Measurements from ENCODE around the gene TPPP. TPM values are rescaled to one million over a fixed set of nuclear protein-coding genes. Genes with fewer than 3 reads are reported as not detected.

Gene TPPP
- total and polyA plus RNA-seq, 2 donors (not counting 1 experiment from before 2014, with no cell fraction given) = 0.06 TPM; not detected in 1

DNA sequence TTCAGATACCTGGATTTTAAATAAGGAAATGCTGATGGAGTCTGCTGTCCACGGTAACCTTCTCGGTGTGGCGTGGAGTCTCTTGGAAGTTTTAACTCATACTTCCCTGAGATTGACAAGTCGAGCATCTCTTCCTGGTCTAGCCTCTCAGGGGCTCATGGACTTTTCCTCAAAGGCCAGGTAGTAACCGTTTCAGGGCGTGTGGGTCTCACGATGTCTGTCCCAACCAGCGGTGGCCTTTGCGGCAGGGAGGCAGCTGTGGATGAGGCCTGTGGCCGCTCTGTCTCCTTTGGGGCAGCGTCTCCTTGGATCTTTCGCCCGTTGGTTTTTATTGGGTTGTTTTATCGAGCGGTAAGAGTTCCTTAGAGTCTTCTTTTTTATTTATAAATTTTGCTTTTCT, 48.2 kb downstream of the TPPP start:
- TF ChIP-seq, protein P1, sequence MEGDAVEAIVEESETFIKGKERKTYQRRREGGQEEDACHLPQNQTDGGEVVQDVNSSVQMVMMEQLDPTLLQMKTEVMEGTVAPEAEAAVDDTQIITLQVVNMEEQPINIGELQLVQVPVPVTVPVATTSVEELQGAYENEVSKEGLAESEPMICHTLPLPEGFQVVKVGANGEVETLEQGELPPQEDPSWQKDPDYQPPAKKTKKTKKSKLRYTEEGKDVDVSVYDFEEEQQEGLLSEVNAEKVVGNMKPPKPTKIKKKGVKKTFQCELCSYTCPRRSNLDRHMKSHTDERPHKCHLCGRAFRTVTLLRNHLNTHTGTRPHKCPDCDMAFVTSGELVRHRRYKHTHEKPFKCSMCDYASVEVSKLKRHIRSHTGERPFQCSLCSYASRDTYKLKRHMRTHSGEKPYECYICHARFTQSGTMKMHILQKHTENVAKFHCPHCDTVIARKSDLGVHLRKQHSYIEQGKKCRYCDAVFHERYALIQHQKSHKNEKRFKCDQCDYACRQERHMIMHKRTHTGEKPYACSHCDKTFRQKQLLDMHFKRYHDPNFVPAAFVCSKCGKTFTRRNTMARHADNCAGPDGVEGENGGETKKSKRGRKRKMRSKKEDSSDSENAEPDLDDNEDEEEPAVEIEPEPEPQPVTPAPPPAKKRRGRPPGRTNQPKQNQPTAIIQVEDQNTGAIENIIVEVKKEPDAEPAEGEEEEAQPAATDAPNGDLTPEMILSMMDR (IDR thresholded peaks at IDR 0.05) = no peak
- no peak for TF ChIP-seq EZH2 (IDR thresholded peaks at IDR 0.05; ENCODE audit: borderline replicate concordance, insufficient read depth, low read depth, low read length, poor library complexity, severe bottlenecking)
- Histone ChIP-seq H3K9ac (ENCODE audit: low read length) (no peak overlapping the region), H3K4me3 (ENCODE audit: control extremely low read depth in 1 of 5, extremely low read depth in 1 of 5, insufficient read depth in 1 of 5, low read depth in 2 of 5, low read length in 4 of 5) (no peak overlapping the region), H3K4me1 (ENCODE audit: control insufficient read depth in 2 of 2, insufficient read depth in 2 of 2, low read length in 2 of 2) (peaks cover 10 to 16% of the 10 kb centered on the region in 2 donors), H3K79me2 (ENCODE audit: control insufficient read depth, insufficient read depth, low read length) (no peaks in the 10 kb centered on the region), H3K27me3 (replicated peaks in 1 of 4; ENCODE audit: control extremely low read depth in 1 of 4, control insufficient read depth in 3 of 4, insufficient read depth in 4 of 4, low read length in 3 of 4) (no peaks in the 10 kb centered on the region), H3K36me3 (replicated peaks in 1 of 2; ENCODE audit: control extremely low read depth in 1 of 2, control insufficient read depth in 1 of 2, extremely low read depth in 1 of 2, insufficient read depth in 2 of 2, low read length in 1 of 2) (peaks cover 0 to 25% of the 10 kb centered on the region in 2 experiments), H2AFZ (ENCODE audit: insufficient read depth, low read depth, low read length, poor library complexity, severe bottlenecking) (no peak overlapping the region), H3K4me2 (replicated peaks; ENCODE audit: low read depth, low read length, poor library complexity, severe bottlenecking) (no peak overlapping the region), H3K9me3 (ENCODE audit: control extremely low read depth in 1 of 3, control insufficient read depth in 2 of 3, insufficient read depth in 1 of 3, low read length in 2 of 3) (peaks cover 0 to 10% (median 0%) of the 10 kb centered on the region in 3 donors), H4K20me1 (ENCODE audit: control insufficient read depth, insufficient read depth, low read length, poor library complexity, severe bottlenecking) (no peaks in the 10 kb centered on the region), H3K27ac (ENCODE audit: low read length in 2 of 2) (no peak overlapping the region)
- ChIA-PET CTCF (no interaction called here), POLR2A (interaction anchor here (0.7 kb wide), 1 partner anchor 251 kb away, joined by 5 read pairs; no protein-coding TSS in a partner anchor)
- intact Hi-C loops (cut with micrococcal nuclease) = no loop called here
- H3K9me3 Mint-ChIP-seq (ENCODE audit: insufficient read depth) = no peaks in the 10 kb centered on the region
- 98% methylated on average over 10 of the region's 15 CpGs for WGBS (ENCODE audit: insufficient coverage)
- no peaks in the 10 kb centered on the region for H3K27me3 Mint-ChIP-seq
- ATAC-seq (ENCODE audit: low read depth) (no peak), DNase-seq (no peak)
- peaks cover 17% of the 10 kb centered on the region for H3K4me1 Mint-ChIP-seq
- H3K27ac Mint-ChIP-seq = no peak overlapping the region
- H3K4me3 Mint-ChIP-seq = no peak overlapping the region

DNA sequence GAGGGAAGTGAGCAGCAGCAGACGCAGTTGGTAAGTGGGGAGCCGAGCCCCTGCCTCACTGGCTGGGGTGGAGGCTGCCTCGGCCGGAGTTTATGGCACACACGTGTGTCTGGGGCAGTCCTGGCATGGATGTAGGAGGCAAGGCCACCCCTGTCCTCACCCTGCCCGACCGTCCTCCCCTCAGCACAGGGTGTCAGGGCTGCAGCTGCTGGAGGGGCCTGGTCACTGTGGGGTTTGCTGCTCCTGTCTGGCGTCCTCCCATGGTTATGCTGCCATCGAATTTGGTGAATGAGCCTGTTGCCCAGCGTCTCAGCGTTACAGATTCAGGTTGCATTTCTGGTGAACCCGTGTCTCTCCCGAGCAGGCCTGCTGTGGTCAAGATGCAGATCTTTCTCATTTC, 48.6 kb downstream of the TPPP start:
- 93% methylated on average over 10 of the region's 13 CpGs for WGBS (ENCODE audit: insufficient coverage)

More for the DNA sequence above, 48.6 kb downstream of the TPPP start:
- peaks cover 17% of the 10 kb centered on the region for H3K4me1 Mint-ChIP-seq
- peaks cover 0 to 6% (median 0%) of the 10 kb centered on the region in 3 donors for H3K9me3 ChIP-seq (ENCODE audit: control extremely low read depth in 1 of 3, control insufficient read depth in 2 of 3, insufficient read depth in 1 of 3, low read length in 2 of 3)
- H3K27ac Mint-ChIP-seq = no peak overlapping the region
- no peak overlapping the region for H3K9ac ChIP-seq (ENCODE audit: low read length)
- H3K4me3 Mint-ChIP-seq = peak overlapping the region; percentile 59
- no peaks in the 10 kb centered on the region for H3K27me3 ChIP-seq (replicated peaks in 1 of 4; ENCODE audit: control extremely low read depth in 1 of 4, control insufficient read depth in 3 of 4, insufficient read depth in 4 of 4, low read length in 3 of 4)
- CTCF ChIA-PET = no interaction called here
- no peak overlapping the region for H2AFZ ChIP-seq (ENCODE audit: insufficient read depth, low read depth, low read length, poor library complexity, severe bottlenecking)
- H3K79me2 ChIP-seq (ENCODE audit: control insufficient read depth, insufficient read depth, low read length) = no peaks in the 10 kb centered on the region
- POLR2A ChIA-PET = no interaction called here
- H3K4me1 ChIP-seq (ENCODE audit: control insufficient read depth in 2 of 2, insufficient read depth in 2 of 2, low read length in 2 of 2) = peaks cover 10 to 16% of the 10 kb centered on the region in 2 donors
- no peaks in the 10 kb centered on the region for H3K27me3 Mint-ChIP-seq
- peaks cover 0 to 26% of the 10 kb centered on the region in 2 experiments for H3K36me3 ChIP-seq (replicated peaks in 1 of 2; ENCODE audit: control extremely low read depth in 1 of 2, control insufficient read depth in 1 of 2, extremely low read depth in 1 of 2, insufficient read depth in 2 of 2, low read length in 1 of 2)
- no peak for DNase-seq
- no peak for TF ChIP-seq EZH2 (IDR thresholded peaks at IDR 0.05; ENCODE audit: borderline replicate concordance, insufficient read depth, low read depth, low read length, poor library complexity, severe bottlenecking)
- TF ChIP-seq, protein P1 (IDR thresholded peaks at IDR 0.05) = no peak
- H3K4me3 ChIP-seq (ENCODE audit: control extremely low read depth in 1 of 5, extremely low read depth in 1 of 5, insufficient read depth in 1 of 5, low read depth in 2 of 5, low read length in 4 of 5) = no peak overlapping the region
- no peak overlapping the region for H3K27ac ChIP-seq (ENCODE audit: low read length in 2 of 2)
- H3K4me2 ChIP-seq (replicated peaks; ENCODE audit: low read depth, low read length, poor library complexity, severe bottlenecking) = peak overlapping the region; percentile 59
- intact Hi-C loops (cut with micrococcal nuclease) = no loop called here
- no peaks in the 10 kb centered on the region for H3K9me3 Mint-ChIP-seq (ENCODE audit: insufficient read depth)
- H4K20me1 ChIP-seq (ENCODE audit: control insufficient read depth, insufficient read depth, low read length, poor library complexity, severe bottlenecking) = no peaks in the 10 kb centered on the region
- ATAC-seq (ENCODE audit: low read depth) = no peak

Data from B cell (primary cell).